Measurements from ENCODE around the gene MRGPRD. TPM values are rescaled to one million over a fixed set of nuclear protein-coding genes. Genes with fewer than 3 reads are reported as not detected.

Gene MRGPRD
- total RNA-seq, 4 donors from 2014 or later: 2.9 to 5.4 TPM; not detected in 2

GRCh38 chr11:68959465-68960293, 21.1 kb downstream of the MRGPRD start:
- Histone ChIP-seq H3K27me3 (no peaks in the 10 kb centered on the region), H3K27ac (no peak overlapping the region), H3K4me3 (no peak overlapping the region), H3K4me1 (peaks cover 0 to 24% (median 16%) of the 10 kb centered on the region in 3 donors), H3K36me3 (no peaks in the 10 kb centered on the region), H3K9me3 (no peaks in the 10 kb centered on the region)
- ATAC-seq: no peak
- no peak for TF ChIP-seq EP300 (IDR thresholded peaks at IDR 0.05)
- TF ChIP-seq POLR2A (IDR thresholded peaks at IDR 0.05): no peak
- no peak for TF ChIP-seq CTCF (IDR thresholded peaks at IDR 0.05)
- no peak for TF ChIP-seq POLR2AphosphoS5 (IDR thresholded peaks at IDR 0.05)
- 88% methylated on average over 8 of the region's 31 CpGs; no CpG with 5 or more reads in 1 of the 2 donors for WGBS, 2 donors (ENCODE audit: low coverage in 1 of 2)

GRCh38 chr11:68958211-68958610, 22.6 kb downstream of the MRGPRD start:
- no peak overlapping the region for H3K4me3 ChIP-seq
- H3K4me1 ChIP-seq: peaks cover 0 to 25% (median 16%) of the 10 kb centered on the region in 3 donors
- H3K27me3 ChIP-seq: no peaks in the 10 kb centered on the region
- no peak overlapping the region for H3K27ac ChIP-seq
- no peaks in the 10 kb centered on the region for H3K9me3 ChIP-seq
- no peaks in the 10 kb centered on the region for H3K36me3 ChIP-seq
- WGBS, 2 donors (ENCODE audit: low coverage in 1 of 2): 92% methylated on average over 3 of the region's 9 CpGs; no CpG with 5 or more reads in 1 of the 2 donors
- ATAC-seq: no peak
- TF ChIP-seq POLR2AphosphoS5 (IDR thresholded peaks at IDR 0.05): no peak
- no peak for TF ChIP-seq EP300 (IDR thresholded peaks at IDR 0.05)
- no peak for TF ChIP-seq CTCF (IDR thresholded peaks at IDR 0.05)
- no peak for TF ChIP-seq POLR2A (IDR thresholded peaks at IDR 0.05)

- Histone ChIP-seq H3K36me3 (no peaks in the 10 kb centered on the region), H3K4me3 (no peak overlapping the region), H3K9me3 (no peaks in the 10 kb centered on the region), H3K27me3 (no peaks in the 10 kb centered on the region), H3K4me1 (peaks cover 0 to 25% (median 16%) of the 10 kb centered on the region in 3 donors), H3K27ac (peak overlapping the region in 3 of 4 donors; percentile 48 to 72 (median 66))
- TF ChIP-seq CTCF (IDR thresholded peaks at IDR 0.05) (no peak), POLR2AphosphoS5 (IDR thresholded peaks at IDR 0.05) (no peak), POLR2A (IDR thresholded peaks at IDR 0.05) (no peak), EP300 (IDR thresholded peaks at IDR 0.05) (no peak)
- peak; percentile 37 for ATAC-seq
- no CpG with 5 or more reads among the region's 12 CpGs for WGBS, 2 donors (ENCODE audit: low coverage in 1 of 2)
Observed at GRCh38 chr11:68956547-68957254, 24.1 kb downstream of the MRGPRD start.

- no peaks in the 10 kb centered on the region for H3K9me3 ChIP-seq
- H3K4me3 ChIP-seq: no peak overlapping the region
- no CpG with 5 or more reads among the region's 12 CpGs for WGBS, 2 donors (ENCODE audit: low coverage in 1 of 2)
- peak in 1 of 4 experiments; percentile 17 for TF ChIP-seq CTCF (IDR thresholded peaks at IDR 0.05)
- TF ChIP-seq EP300 (IDR thresholded peaks at IDR 0.05): no peak
- H3K36me3 ChIP-seq: no peaks in the 10 kb centered on the region
- peaks cover 0 to 25% (median 16%) of the 10 kb centered on the region in 3 donors for H3K4me1 ChIP-seq
- H3K27ac ChIP-seq: peak overlapping the region in 3 of 4 donors; percentile 48 to 72 (median 66)
- H3K27me3 ChIP-seq: no peaks in the 10 kb centered on the region
- no peak for ATAC-seq
Observed at GRCh38 chr11:68956142-68956541, 24.6 kb downstream of the MRGPRD start.
